ENCODE results near the gene CHST15.
A peak's percentile ranks its signal among the peaks of the same experiment; 100 is the strongest.

Gene CHST15

GRCh38 chr10:124033887-124034218 is 59.5 kb downstream of the CHST15 start:
- Mint-ChIP-seq H3K27ac (peak overlapping the region; percentile 43 to 92 (median 89)), H3K4me1 (peaks cover 54% of the 10 kb centered on the region), H3K36me3 (ENCODE audit: low read depth) (peaks cover 12% of the 10 kb centered on the region), H3K9me3 (no peaks in the 10 kb centered on the region), H3K4me3 (no peak overlapping the region), H3K27me3 (ENCODE audit: low read depth) (peaks cover 18% of the 10 kb centered on the region)
- no peak for TF ChIP-seq CTCF (IDR thresholded peaks at IDR 0.05; ENCODE audit: unreplicated experiment in 3 of 3)

GRCh38 chr10:124032971-124033886 is 60.2 kb downstream of the CHST15 start:
- Mint-ChIP-seq H3K4me1 (peaks cover 57% of the 10 kb centered on the region), H3K36me3 (ENCODE audit: low read depth) (peaks cover 12% of the 10 kb centered on the region), H3K27ac (peak overlapping the region; percentile 86 to 92 (median 89)), H3K4me3 (peak overlapping the region in 1 of 3 experiments; percentile 36), H3K27me3 (ENCODE audit: low read depth) (peaks cover 19% of the 10 kb centered on the region), H3K9me3 (no peaks in the 10 kb centered on the region)
- TF ChIP-seq CTCF (IDR thresholded peaks at IDR 0.05; ENCODE audit: unreplicated experiment in 3 of 3) = no peak

GRCh38 chr10:124032087-124032935 is 61.1 kb downstream of the CHST15 start:
- H3K36me3 Mint-ChIP-seq (ENCODE audit: low read depth) = peaks cover 16% of the 10 kb centered on the region
- H3K4me1 Mint-ChIP-seq = peaks cover 63% of the 10 kb centered on the region
- peak overlapping the region in 1 of 3 experiments; percentile 36 for H3K4me3 Mint-ChIP-seq

GRCh38 chr10:124030492-124031110 is 62.8 kb downstream of the CHST15 start:
- no peaks in the 10 kb centered on the region for H3K9me3 Mint-ChIP-seq
- peaks cover 5% of the 10 kb centered on the region for H3K36me3 Mint-ChIP-seq (ENCODE audit: low read depth)
- peaks cover 9% of the 10 kb centered on the region for H3K27me3 Mint-ChIP-seq (ENCODE audit: low read depth)
- no peak for TF ChIP-seq CTCF (IDR thresholded peaks at IDR 0.05; ENCODE audit: unreplicated experiment in 3 of 3)
- no peak overlapping the region for H3K4me3 Mint-ChIP-seq
- H3K27ac Mint-ChIP-seq = no peak overlapping the region
- peaks cover 63% of the 10 kb centered on the region for H3K4me1 Mint-ChIP-seq

More at GRCh38 chr10:124032087-124032935, 61.1 kb downstream of the CHST15 start:
- Mint-ChIP-seq H3K27ac (peak overlapping the region; percentile 86 to 92 (median 89)), H3K27me3 (ENCODE audit: low read depth) (peaks cover 16% of the 10 kb centered on the region), H3K9me3 (no peaks in the 10 kb centered on the region)
- TF ChIP-seq CTCF (IDR thresholded peaks at IDR 0.05; ENCODE audit: unreplicated experiment in 3 of 3) = no peak

- H3K27ac Mint-ChIP-seq = no peak overlapping the region
- H3K36me3 Mint-ChIP-seq (ENCODE audit: low read depth) = peaks cover 4% of the 10 kb centered on the region
- peaks cover 9% of the 10 kb centered on the region for H3K27me3 Mint-ChIP-seq (ENCODE audit: low read depth)
- no peak for TF ChIP-seq CTCF (IDR thresholded peaks at IDR 0.05; ENCODE audit: unreplicated experiment in 3 of 3)
- H3K4me1 Mint-ChIP-seq = peaks cover 63% of the 10 kb centered on the region
- H3K9me3 Mint-ChIP-seq = no peaks in the 10 kb centered on the region
- no peak overlapping the region for H3K4me3 Mint-ChIP-seq
These were observed 63.3 kb downstream of the CHST15 start for GRCh38 chr10:124030061-124030460.
